ENCODE data around the gene TSPAN5. TPM values are rescaled to one million over a fixed set of nuclear protein-coding genes. Genes with fewer than 3 reads are reported as not detected.

The TSPAN5 gene
- total and polyA plus RNA-seq, 9 of the 15 experiments (the other 6 are each of a cell fraction or from before 2014, with no cell fraction given) = 0.58 to 6.6 (median 0.73) TPM

DNA sequence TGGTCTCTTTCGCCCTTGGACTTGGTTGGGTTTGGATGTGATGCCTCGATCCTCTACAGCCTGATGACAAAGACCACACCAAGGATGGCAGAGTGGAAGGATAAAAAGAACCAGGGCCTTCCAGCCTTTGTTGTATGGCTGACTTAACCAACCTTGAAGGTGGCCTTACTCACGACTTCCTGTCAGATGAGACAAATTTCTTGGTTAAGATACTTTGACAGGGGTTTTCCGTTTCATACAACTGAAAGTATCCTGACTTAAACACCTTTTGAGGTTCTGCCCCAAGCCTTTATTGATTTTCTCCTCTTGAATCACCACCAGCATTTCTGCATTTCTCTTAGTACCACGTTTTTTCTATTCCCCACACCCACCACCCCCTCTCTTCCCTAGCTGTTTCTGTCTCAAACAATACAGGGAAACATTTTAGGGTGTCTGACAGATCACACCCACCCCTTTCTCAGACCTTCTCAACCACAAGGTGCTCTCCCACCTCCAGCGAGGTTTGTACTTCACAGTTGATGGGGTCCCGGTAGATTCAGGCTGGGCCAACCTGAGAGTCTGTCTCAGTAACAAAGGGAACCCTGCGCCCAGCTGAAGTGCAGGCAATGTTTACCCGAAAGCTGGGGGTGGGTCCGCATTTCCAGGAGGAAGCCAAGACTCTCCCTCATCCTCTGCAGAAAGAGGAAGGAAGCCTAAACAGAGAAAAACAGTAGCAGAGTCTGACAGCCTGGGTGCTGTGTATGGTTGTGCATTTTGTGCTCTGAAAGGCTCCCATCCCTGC, 5.0 kb upstream of the TSPAN5 start:
- intact Hi-C loops (cut with micrococcal nuclease) = no loop called here
- no peak for TF ChIP-seq SPI1 (IDR thresholded peaks at IDR 0.05; ENCODE audit: borderline replicate concordance, low read depth, low read length)
- TF ChIP-seq, protein P1, sequence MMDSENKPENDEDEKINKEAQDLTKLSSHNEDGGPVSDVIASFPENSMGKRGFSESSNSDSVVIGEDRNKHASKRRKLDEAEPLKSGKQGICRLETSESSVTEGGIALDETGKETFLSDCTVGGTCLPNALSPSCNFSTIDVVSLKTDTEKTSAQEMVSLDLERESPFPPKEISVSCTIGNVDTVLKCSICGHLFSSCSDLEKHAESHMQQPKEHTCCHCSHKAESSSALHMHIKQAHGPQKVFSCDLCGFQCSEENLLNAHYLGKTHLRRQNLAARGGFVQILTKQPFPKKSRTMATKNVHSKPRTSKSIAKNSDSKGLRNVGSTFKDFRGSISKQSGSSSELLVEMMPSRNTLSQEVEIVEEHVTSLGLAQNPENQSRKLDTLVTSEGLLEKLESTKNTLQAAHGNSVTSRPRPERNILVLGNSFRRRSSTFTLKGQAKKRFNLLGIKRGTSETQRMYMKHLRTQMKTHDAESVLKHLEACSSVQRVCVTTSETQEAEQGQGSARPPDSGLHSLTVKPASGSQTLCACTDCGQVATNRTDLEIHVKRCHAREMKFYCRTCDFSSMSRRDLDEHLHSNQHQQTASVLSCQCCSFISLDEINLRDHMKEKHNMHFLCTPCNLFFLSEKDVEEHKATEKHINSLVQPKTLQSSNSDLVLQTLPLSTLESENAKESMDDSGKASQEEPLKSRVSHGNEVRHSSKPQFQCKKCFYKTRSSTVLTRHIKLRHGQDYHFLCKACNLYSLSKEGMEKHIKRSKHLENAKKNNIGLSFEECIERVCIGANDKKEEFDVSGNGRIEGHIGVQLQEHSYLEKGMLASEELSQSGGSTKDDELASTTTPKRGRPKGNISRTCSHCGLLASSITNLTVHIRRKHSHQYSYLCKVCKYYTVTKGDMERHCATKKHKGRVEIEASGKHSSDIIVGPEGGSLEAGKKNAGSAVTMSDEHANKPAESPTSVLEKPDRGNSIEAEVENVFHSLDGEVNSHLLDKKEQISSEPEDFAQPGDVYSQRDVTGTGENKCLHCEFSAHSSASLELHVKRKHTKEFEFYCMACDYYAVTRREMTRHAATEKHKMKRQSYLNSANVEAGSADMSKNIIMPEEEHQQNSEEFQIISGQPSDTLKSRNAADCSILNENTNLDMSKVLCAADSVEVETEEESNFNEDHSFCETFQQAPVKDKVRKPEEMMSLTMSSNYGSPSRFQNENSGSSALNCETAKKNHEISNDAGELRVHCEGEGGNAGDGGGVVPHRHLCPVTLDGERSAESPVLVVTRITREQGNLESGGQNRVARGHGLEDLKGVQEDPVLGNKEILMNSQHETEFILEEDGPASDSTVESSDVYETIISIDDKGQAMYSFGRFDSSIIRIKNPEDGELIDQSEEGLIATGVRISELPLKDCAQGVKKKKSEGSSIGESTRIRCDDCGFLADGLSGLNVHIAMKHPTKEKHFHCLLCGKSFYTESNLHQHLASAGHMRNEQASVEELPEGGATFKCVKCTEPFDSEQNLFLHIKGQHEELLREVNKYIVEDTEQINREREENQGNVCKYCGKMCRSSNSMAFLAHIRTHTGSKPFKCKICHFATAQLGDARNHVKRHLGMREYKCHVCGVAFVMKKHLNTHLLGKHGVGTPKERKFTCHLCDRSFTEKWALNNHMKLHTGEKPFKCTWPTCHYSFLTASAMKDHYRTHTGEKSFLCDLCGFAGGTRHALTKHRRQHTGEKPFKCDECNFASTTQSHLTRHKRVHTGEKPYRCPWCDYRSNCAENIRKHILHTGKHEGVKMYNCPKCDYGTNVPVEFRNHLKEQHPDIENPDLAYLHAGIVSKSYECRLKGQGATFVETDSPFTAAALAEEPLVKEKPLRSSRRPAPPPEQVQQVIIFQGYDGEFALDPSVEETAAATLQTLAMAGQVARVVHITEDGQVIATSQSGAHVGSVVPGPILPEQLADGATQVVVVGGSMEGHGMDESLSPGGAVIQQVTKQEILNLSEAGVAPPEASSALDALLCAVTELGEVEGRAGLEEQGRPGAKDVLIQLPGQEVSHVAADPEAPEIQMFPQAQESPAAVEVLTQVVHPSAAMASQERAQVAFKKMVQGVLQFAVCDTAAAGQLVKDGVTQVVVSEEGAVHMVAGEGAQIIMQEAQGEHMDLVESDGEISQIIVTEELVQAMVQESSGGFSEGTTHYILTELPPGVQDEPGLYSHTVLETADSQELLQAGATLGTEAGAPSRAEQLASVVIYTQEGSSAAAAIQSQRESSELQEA (IDR thresholded peaks at IDR 0.05; ENCODE audit: low read depth) = no peak
- TF ChIP-seq SRSF3 (IDR thresholded peaks at IDR 0.05; ENCODE audit: insufficient read depth, low read length) = no peak
- no peak for TF ChIP-seq ZNF561 (CRISPR knock-in tag; conservative IDR thresholded peaks at IDR 0.05)
- TF ChIP-seq, protein P2, sequence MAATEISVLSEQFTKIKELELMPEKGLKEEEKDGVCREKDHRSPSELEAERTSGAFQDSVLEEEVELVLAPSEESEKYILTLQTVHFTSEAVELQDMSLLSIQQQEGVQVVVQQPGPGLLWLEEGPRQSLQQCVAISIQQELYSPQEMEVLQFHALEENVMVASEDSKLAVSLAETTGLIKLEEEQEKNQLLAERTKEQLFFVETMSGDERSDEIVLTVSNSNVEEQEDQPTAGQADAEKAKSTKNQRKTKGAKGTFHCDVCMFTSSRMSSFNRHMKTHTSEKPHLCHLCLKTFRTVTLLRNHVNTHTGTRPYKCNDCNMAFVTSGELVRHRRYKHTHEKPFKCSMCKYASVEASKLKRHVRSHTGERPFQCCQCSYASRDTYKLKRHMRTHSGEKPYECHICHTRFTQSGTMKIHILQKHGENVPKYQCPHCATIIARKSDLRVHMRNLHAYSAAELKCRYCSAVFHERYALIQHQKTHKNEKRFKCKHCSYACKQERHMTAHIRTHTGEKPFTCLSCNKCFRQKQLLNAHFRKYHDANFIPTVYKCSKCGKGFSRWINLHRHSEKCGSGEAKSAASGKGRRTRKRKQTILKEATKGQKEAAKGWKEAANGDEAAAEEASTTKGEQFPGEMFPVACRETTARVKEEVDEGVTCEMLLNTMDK (IDR thresholded peaks at IDR 0.05; ENCODE audit: borderline replicate concordance, insufficient read depth, low read depth, low read length, poor library complexity, severe bottlenecking) = no peak
- TF ChIP-seq, protein P3, sequence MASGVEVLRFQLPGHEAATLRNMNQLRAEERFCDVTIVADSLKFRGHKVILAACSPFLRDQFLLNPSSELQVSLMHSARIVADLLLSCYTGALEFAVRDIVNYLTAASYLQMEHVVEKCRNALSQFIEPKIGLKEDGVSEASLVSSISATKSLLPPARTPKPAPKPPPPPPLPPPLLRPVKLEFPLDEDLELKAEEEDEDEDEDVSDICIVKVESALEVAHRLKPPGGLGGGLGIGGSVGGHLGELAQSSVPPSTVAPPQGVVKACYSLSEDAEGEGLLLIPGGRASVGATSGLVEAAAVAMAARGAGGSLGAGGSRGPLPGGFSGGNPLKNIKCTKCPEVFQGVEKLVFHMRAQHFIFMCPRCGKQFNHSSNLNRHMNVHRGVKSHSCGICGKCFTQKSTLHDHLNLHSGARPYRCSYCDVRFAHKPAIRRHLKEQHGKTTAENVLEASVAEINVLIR (CRISPR knock-in tag; IDR thresholded peaks at IDR 0.05) = no peak
- TF ChIP-seq SRSF1 (IDR thresholded peaks at IDR 0.05; ENCODE audit: low read depth, low read length) = no peak
- no peak for TF ChIP-seq ZNF239 (CRISPR knock-in tag; IDR thresholded peaks at IDR 0.05)
- no peak for TF ChIP-seq SP2 (IDR thresholded peaks at IDR 0.05; ENCODE audit: extremely low read depth, low read depth, low read length, poor library complexity, severe bottlenecking)

More for the DNA sequence above, 5.0 kb upstream of the TSPAN5 start:
- ChIA-PET POLR2A (no interaction called here), CTCF (ENCODE audit: low intra/inter-chr PET ratio) (no interaction called here)
- no peak for DNase-seq (ENCODE audit: extremely low read depth in 1 of 4, low spot score in 3 of 4)
- H3K27me3 ChIP-seq (ENCODE audit: control insufficient read depth in 2 of 2, insufficient read depth in 2 of 2, low read length in 2 of 2) = peaks cover 12 to 13% of the 10 kb centered on the region in 2 experiments
- H2AFZ ChIP-seq (ENCODE audit: low read depth, low read length) = peak overlapping the region; percentile 64; the same call in 1 of the 2 replicates
- no TSS peak for BruUV-seq (replicated peaks)
- in situ Hi-C loops (cut with MboI) = no loop called here
- H3K9me3 ChIP-seq (replicated peaks; ENCODE audit: control insufficient read depth, insufficient read depth, low read depth, low read length) = no peaks in the 10 kb centered on the region
- H3K4me1 ChIP-seq (replicated peaks in 1 of 2; ENCODE audit: control insufficient read depth in 2 of 2, insufficient read depth in 2 of 2, low read length in 2 of 2) = peaks cover 0 to 6% of the 10 kb centered on the region in 2 experiments; a peak in 4 of 5 replicates
- H3K36me3 ChIP-seq (ENCODE audit: control insufficient read depth, insufficient read depth, low read length) = no peaks in the 10 kb centered on the region
- 0 out of 3 replicates have a peak, but pooled peaks have one; percentile 25 for ATAC-seq
- H3K9me1 ChIP-seq (ENCODE audit: control insufficient read depth, insufficient read depth, low read length) = no peaks in the 10 kb centered on the region
- no peak overlapping the region for H3K9ac ChIP-seq (ENCODE audit: insufficient read depth in 1 of 2, low read depth in 2 of 2, low read length in 2 of 2)
- H4K20me1 ChIP-seq (replicated peaks; ENCODE audit: control insufficient read depth, insufficient read depth, low read length) = no peaks in the 10 kb centered on the region
- H3K4me2 ChIP-seq (ENCODE audit: insufficient read depth, low read length) = no peak overlapping the region
- FAIRE-seq = no peak
- no peak overlapping the region for H3K27ac ChIP-seq (ENCODE audit: extremely low read depth, low read depth, low read length)
- H3K4me3 ChIP-seq = no peak overlapping the region
- WGBS (ENCODE audit: insufficient coverage, low coverage, missing lambda C conversion rate) = 17% methylated on average over 9 of the region's 10 CpGs
- no peaks in the 10 kb centered on the region for H3K79me2 ChIP-seq (ENCODE audit: control insufficient read depth, insufficient read depth, low read length)

All from K562 (cell line).